HEK293T (cell line): ENCODE data around the gene AIF1.

ENCODE experiments used
- ELF4 ChIP-seq: fragments of 450-650 bp; IDR thresholded peaks from 2 replicates; pipeline ENCODE4 v1.6.1; 2017; ENCODE audit warnings: antibody characterized with exemption
- FOXA1 ChIP-seq: fragments of 450-650 bp; IDR thresholded peaks from 2 replicates; pipeline ENCODE4 v1.6.1; 2016; ENCODE audit warnings: mild to moderate bottlenecking
- HDGF ChIP-seq: fragments of 450-650 bp; IDR thresholded peaks from 2 replicates; pipeline ENCODE4 v1.6.1; 2017; ENCODE audit warnings: antibody characterized with exemption, borderline replicate concordance
- TARDBP ChIP-seq: fragments of 450-650 bp; IDR thresholded peaks from 2 replicates; pipeline ENCODE4 v1.6.1; 2016
- TF ChIP-seq, protein P1 (sequence below): fragments of 450-650 bp; IDR thresholded peaks from 2 replicates; pipeline ENCODE4 v1.6.1; 2016

DNA sequence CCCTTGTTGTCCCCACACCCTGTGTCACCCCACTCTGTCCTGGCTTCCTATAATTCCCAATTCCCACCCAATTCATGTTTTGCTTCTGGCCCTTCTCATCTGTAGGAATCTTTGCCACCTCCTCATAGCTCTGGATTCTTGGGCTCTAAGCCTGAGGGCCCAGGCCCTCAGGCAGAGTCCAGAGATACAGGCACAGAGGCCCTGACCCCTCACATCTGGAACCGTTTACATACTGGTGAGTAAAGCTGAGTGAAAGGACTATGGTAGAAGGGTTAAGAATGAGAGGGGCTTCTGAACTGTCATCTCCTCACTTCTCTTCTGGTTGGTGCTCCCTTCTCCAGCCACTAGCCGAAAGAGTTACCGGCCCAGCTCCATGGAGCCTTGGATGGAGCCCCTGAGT lies 19.1 kb downstream of the AIF1 start:
- TF ChIP-seq ELF4, result no peak
- no peak for TF ChIP-seq HDGF
- TF ChIP-seq, protein P1, sequence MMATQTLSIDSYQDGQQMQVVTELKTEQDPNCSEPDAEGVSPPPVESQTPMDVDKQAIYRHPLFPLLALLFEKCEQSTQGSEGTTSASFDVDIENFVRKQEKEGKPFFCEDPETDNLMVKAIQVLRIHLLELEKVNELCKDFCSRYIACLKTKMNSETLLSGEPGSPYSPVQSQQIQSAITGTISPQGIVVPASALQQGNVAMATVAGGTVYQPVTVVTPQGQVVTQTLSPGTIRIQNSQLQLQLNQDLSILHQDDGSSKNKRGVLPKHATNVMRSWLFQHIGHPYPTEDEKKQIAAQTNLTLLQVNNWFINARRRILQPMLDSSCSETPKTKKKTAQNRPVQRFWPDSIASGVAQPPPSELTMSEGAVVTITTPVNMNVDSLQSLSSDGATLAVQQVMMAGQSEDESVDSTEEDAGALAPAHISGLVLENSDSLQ, result no peak
- no peak for TF ChIP-seq TARDBP
- TF ChIP-seq FOXA1, result no peak
